Measurements from ENCODE around the gene ERC2. TPM values are rescaled to one million over a fixed set of nuclear protein-coding genes. Genes with fewer than 3 reads are reported as not detected.

Gene ERC2
- total RNA-seq, 1 experiment from 2014 or later, result 0.90 TPM

GRCh38 chr3:55965776-55966175, 502.5 kb downstream of the ERC2 start:
- Histone ChIP-seq H3K27ac (ENCODE audit: low read depth, low read length, poor library complexity, severe bottlenecking) (no peak overlapping the region), H3K9me3 (ENCODE audit: low read depth, low read length, poor library complexity, severe bottlenecking) (no peaks in the 10 kb centered on the region), H3K36me3 (ENCODE audit: insufficient read depth, low read length, poor library complexity, severe bottlenecking) (no peaks in the 10 kb centered on the region), H3K27me3 (replicated peaks; ENCODE audit: insufficient read depth, low read depth, low read length, poor library complexity) (no peaks in the 10 kb centered on the region), H3K4me1 (ENCODE audit: insufficient read depth, low read length, poor library complexity, severe bottlenecking) (peaks cover 4% of the 10 kb centered on the region), H3K4me3 (ENCODE audit: low read depth, low read length, poor library complexity, severe bottlenecking) (no peak overlapping the region)
- no TSS peak for BruUV-seq (replicated peaks)
- intact Hi-C loops (cut with micrococcal nuclease; ENCODE audit: unreplicated experiment), result no loop called here
- DNase-seq (ENCODE audit: low spot score), result no peak
- ChIA-PET CTCF (no interaction called here), POLR2A (ENCODE audit: low non-redundant PET) (no interaction called here)
- no peak for TF ChIP-seq EZH2 (IDR thresholded peaks at IDR 0.05; ENCODE audit: borderline replicate concordance, low read depth, low read length, poor library complexity, severe bottlenecking)
- TF ChIP-seq CTCF (conservative IDR thresholded peaks at IDR 0.05; ENCODE audit: low read depth, low read length), result no peak

GRCh38 chr3:55964491-55964985, 503.7 kb downstream of the ERC2 start:
- Histone ChIP-seq H3K27me3 (replicated peaks; ENCODE audit: insufficient read depth, low read depth, low read length, poor library complexity) (no peaks in the 10 kb centered on the region), H3K4me1 (ENCODE audit: insufficient read depth, low read length, poor library complexity, severe bottlenecking) (peaks cover 2% of the 10 kb centered on the region), H3K4me3 (ENCODE audit: low read depth, low read length, poor library complexity, severe bottlenecking) (no peak overlapping the region), H3K36me3 (ENCODE audit: insufficient read depth, low read length, poor library complexity, severe bottlenecking) (no peaks in the 10 kb centered on the region), H3K9me3 (ENCODE audit: low read depth, low read length, poor library complexity, severe bottlenecking) (no peaks in the 10 kb centered on the region), H3K27ac (ENCODE audit: low read depth, low read length, poor library complexity, severe bottlenecking) (no peak overlapping the region)
- intact Hi-C loops (cut with micrococcal nuclease; ENCODE audit: unreplicated experiment), result no loop called here
- CTCF ChIA-PET, result no interaction called here
- BruUV-seq (replicated peaks), result no TSS peak
- TF ChIP-seq CTCF (conservative IDR thresholded peaks at IDR 0.05; ENCODE audit: low read depth, low read length), result no peak
- no peak for TF ChIP-seq EZH2 (IDR thresholded peaks at IDR 0.05; ENCODE audit: borderline replicate concordance, low read depth, low read length, poor library complexity, severe bottlenecking)
- no peak for DNase-seq (ENCODE audit: low spot score)
- POLR2A ChIA-PET (ENCODE audit: low non-redundant PET), result no interaction called here

- H3K4me1 ChIP-seq (ENCODE audit: insufficient read depth, low read length, poor library complexity, severe bottlenecking), result no peaks in the 10 kb centered on the region
- no peaks in the 10 kb centered on the region for H3K27me3 ChIP-seq (replicated peaks; ENCODE audit: insufficient read depth, low read depth, low read length, poor library complexity)
- no peak overlapping the region for H3K27ac ChIP-seq (ENCODE audit: low read depth, low read length, poor library complexity, severe bottlenecking)
- TF ChIP-seq CTCF (conservative IDR thresholded peaks at IDR 0.05; ENCODE audit: low read depth, low read length), result no peak
- no peak for TF ChIP-seq EZH2 (IDR thresholded peaks at IDR 0.05; ENCODE audit: borderline replicate concordance, low read depth, low read length, poor library complexity, severe bottlenecking)
- H3K4me3 ChIP-seq (ENCODE audit: low read depth, low read length, poor library complexity, severe bottlenecking), result no peak overlapping the region
- BruUV-seq (replicated peaks), result no TSS peak
- CTCF ChIA-PET, result no interaction called here
- no peak for DNase-seq (ENCODE audit: low spot score)
- no peaks in the 10 kb centered on the region for H3K9me3 ChIP-seq (ENCODE audit: low read depth, low read length, poor library complexity, severe bottlenecking)
- intact Hi-C loops (cut with micrococcal nuclease; ENCODE audit: unreplicated experiment), result no loop called here
- POLR2A ChIA-PET (ENCODE audit: low non-redundant PET), result no interaction called here
- no peaks in the 10 kb centered on the region for H3K36me3 ChIP-seq (ENCODE audit: insufficient read depth, low read length, poor library complexity, severe bottlenecking)
These were observed 504.7 kb downstream of the ERC2 start for GRCh38 chr3:55963601-55964000.

Data from A673 (cell line).